ENCODE results near the gene SLC49A4.
"Not testable (repeated sequence)": the region's sequence is repeated elsewhere in the genome, so short reads cannot be mapped to it uniquely, and the experiment has no call there.

The SLC49A4 gene

GRCh38 chr3:122794779-122795673 is at the start of gene SLC49A4:
TSS of gene SLC49A4 (plus strand) at chr3:122795069. CDS start at chr3:122795193, 124 bp downstream.
- no peak for DNase-seq

DNA sequence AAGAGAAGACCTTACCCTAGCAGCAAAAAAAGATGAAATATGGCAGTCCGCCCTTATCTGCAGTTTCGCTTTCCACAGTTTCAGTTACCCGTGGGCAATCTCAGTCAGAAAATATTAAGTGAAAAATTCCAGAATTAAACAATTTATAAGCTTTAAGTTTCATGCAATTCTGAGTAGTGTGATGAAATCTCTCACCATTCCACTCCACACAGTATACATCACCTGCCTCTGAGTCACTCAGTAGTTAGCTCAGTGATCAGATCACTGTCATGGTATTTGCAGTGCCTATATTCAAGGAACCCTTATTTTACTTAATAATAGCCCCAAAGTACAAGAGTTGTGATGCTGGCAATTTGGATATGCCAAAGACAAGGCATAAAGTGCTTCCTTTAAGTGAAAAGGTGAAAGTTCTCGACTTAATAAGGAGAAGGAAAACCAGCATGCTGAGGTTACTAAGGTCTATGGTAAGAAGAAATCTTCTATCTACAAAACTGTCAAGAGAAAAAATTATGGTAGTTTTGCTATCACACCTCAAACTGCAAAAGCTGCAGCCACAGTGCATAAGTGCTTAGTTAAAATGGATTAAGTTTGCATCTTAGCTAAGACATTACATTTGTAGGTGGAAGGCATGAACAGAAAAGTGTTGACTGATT is 49.4 kb upstream of the SLC49A4 start:
- no peak for DNase-seq

DNA sequence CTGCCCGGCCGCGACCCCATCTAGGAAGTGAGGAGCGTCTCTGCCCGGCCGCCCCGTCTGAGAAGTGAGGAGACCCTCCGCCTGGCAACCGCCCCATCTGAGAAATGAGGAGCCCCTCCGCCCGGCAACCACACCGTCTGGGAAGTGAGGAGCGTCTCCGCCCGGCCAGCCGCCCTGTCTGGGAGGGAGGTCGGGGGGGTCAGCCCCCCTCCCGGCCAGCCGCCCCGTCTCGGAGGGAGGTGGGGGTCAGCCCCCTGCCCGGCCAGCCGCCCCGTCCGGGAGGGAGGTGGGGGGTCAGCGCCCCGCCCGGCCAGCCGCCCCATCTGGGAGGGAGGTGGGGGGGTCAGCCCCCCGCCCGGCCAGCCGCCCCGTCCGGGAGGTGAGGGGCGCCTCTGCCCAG is 47.6 kb upstream of the SLC49A4 start:
- DNase-seq = not testable (repeated sequence)

DNA sequence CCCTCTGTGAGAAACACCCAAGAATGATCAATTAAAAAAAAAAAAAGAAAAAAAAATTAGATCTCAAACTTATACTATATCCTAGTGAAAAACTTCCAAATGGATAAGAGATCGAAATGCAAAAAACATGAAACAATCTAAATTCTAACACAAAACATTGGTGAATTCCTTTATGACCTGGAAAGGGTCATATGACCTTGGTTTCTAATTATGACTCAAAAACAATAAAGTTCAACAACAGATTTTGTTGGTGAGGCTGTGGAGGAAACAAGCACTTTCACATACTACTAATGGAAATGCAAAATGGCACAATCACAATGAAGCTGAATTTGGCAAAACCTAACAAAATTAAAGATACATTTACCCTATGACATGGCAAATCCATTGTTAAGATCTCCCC is 46.5 kb upstream of the SLC49A4 start:
- no peak for DNase-seq

DNA sequence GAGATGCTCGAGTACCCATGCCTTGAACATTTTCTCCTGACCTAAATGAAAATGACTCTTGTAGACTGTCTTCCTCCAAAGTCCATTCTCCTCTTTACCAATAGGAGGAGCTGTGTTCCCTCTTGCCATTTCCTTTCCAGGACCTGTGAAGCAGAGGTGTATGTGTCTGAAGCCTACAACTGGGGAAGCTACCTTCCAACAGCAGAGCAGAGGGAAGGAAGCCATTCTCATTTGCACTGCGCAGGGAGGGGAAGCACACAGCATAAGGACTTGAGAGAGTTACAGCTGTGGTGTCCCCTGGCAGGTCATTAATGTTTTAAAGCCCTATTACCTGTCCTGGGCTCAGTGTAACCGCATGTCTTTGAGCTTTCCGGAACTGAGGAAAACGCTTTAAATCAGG is 39.9 kb upstream of the SLC49A4 start:
- no peak for DNase-seq

- DNase-seq = no peak
These were observed 39.4 kb upstream of the SLC49A4 start for GRCh38 chr3:122755491-122755890.

- no peak for DNase-seq
These were observed 35.9 kb upstream of the SLC49A4 start for GRCh38 chr3:122758877-122759560.

DNA sequence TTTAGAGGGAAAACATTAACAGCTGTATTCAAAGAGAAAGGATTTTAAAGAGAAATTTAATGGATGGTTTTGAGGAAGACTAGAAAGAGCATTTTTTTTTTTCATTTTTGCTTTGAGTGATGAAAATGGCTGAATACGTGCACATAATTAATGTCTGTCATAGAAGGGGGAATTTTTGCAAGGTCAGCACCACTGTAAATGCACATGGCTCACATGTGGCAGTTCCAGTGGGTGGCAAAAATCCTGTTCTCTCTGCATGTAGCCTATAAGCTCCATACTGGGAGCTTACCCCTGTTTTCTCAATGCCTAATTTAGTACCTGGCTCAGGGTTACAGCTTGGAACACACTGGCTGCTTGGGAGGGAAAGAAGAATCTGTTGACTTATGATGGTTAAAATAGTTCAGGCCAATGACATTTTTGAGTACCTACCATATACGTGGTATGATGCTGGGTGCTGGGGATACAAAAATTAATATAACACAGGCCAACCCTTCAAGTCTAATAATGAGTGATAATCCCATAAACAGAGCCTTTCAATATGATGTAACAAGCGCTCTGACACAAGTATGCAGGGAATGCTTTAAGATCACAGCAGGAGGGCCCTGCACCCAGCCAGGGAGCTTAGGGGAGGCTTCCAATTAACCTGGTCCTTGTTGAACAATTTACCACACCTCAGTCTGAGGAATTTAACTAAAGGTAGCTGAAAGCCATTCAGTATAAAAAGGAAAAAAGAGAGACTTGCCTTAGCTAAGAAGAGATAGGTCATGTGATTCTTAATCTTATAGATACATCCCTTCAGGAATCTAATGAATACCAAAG is 34.2 kb upstream of the SLC49A4 start:
- no peak for DNase-seq

GRCh38 chr3:122766430-122766829 is 28.4 kb upstream of the SLC49A4 start:
- DNase-seq = no peak

- no peak for DNase-seq
These were observed 27.1 kb upstream of the SLC49A4 start for GRCh38 chr3:122767540-122768372.

DNA sequence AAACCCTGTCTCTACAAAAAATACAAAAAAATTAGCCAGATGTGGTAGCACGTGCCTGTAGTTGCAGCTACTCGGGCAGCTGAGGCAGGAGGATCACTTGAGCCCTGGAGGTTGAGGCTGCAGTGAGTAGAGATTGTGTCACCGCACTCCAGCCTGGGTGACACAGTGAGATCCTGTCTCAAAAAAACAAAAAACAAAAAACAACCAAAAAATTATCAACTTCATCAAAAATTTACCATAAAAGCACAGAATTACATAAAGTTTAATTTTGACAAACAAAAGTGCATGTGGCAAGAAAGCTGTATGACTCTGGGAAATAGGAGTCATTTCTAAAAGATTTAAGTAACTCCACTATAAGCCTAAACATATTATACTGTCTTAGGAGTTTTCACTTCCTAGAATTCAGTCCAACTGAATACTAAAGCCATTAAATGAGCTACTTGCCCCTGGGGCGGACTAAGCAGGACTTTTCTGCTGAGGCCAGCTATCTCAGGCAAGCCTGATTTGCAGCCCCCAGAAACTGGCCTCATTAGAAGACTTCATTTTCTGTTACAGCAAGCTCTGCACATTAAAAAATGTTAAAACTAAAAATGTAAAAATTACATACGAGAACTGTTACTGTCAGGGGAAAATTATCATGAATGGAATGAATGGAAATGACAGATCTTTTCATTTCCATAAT is 24.2 kb upstream of the SLC49A4 start:
- DNase-seq = no peak

DNA sequence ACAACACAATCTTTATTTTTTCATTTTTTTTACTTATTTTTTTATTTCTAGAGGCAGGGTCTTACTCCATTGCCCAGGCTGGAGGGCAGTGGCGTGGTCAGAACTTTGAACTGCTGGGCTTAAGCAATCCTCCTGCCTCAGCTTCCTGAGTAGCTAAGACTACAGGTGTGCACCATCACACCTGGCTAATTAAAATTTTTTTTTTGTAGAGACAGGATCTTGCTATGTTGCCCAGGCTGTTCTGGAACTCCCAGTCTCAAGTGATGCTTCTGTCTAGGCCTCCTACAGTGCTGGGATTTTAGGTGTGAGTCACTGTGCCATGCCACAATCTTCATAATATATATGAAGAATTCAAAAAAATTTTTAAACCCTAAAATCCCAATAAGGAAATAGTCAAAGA is 22.0 kb upstream of the SLC49A4 start:
- DNase-seq = no peak

- no peak for DNase-seq
These were observed 20.8 kb upstream of the SLC49A4 start for GRCh38 chr3:122773944-122774509.

DNA sequence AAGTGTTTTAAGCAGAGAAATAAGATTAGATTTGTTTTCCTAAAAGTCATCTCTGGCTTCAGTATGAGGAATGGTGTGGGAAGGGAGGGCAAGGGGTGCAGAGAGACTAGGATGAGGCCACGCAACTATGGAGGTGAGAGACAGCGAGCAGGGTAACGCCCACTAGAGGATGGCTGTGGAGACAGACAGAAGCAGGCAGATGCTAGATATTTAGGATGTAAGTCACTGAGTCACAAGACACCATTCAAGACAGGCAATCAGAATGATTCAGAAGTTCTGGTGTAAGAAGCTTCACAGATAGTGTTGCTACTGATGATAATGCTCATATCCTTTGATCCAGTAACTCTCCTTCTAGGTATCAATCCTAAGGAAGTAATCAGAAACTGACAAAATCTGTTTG is 20.3 kb upstream of the SLC49A4 start:
- DNase-seq = no peak

GRCh38 chr3:122776675-122777468 is 18.0 kb upstream of the SLC49A4 start:
- DNase-seq = no peak

DNA sequence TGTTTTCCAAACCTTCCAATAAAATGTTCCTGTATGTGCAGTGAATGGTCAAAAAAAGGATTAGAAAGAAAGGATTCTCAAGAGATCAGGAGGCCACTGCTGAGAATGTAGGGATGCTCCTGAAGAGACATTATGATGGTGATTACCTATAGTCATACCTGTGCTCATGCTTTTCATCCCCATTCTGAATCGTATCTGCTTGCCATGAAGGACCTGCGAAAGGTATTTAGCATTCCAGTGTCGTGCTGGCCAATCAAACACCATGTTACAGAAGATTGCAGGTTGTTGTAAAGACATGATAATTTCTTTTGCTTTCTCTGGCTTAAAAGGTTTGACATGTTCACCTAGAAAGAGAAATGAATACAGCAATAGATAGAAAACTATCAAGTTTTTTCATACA is 17.3 kb upstream of the SLC49A4 start:
- DNase-seq = no peak

- no peak for DNase-seq
These were observed 12.1 kb upstream of the SLC49A4 start for GRCh38 chr3:122782804-122783203.

GRCh38 chr3:122784436-122784835 is 10.4 kb upstream of the SLC49A4 start:
- no peak for DNase-seq

GRCh38 chr3:122785231-122785630 is 9.6 kb upstream of the SLC49A4 start:
- no peak for DNase-seq

DNA sequence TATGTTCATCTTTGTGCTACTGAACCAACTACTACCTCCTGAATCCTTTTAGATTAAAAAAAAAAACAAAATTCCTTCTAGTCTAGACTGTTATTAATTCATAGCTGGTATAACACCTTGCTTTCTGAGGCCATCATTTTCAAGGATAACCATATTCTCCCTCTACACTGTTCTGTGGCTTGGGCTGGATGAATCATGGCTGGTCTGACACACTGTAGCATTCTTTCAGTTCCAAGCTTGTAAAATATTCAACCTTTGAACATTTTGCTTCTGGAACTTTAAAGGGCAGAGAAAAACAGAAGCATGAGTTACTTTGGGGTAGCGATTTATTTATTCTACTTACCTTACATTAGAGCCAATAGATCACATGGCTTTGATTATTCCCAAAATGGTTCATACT is 8.8 kb upstream of the SLC49A4 start:
- DNase-seq = no peak

All from NCI-H1930 (cell line).